WTC11 (cell line): ENCODE measurements around the gene ZNF425. TPM values are rescaled to one million over a fixed set of nuclear protein-coding genes. Genes with fewer than 3 reads are reported as not detected.
A peak's percentile ranks its signal among the peaks of the same experiment; 100 is the strongest.

Source experiments
- ATAC-seq: fragments of 200-7000 bp; cut with Tn5 transposase; 2 replicates; pipeline ENCODE4 v1.10.0; 2021; ENCODE audit warnings: mild to moderate bottlenecking, moderate library complexity
- CTCF ChIA-PET: fragments of 300-600 bp; sonication (Branson Sonifier 250); formaldehyde crosslinking; loops from one replicate; lab custom pipeline; 2021; ENCODE audit warnings: antibody characterized with exemption; lab: Charles Lee
- POLR2A ChIA-PET: fragments of 350-600 bp; sonication (Branson Sonifier 250); formaldehyde crosslinking; loops from one replicate; lab custom pipeline; 2021; ENCODE audit warnings: antibody characterized with exemption; lab: Charles Lee
- DNase-seq: peaks from one replicate; pipeline ENCODE4 v3.0.0; 2021; ENCODE audit warnings: low spot score
- H3K27ac Mint-ChIP-seq: 2 replicates; pipeline ENCODE4 v1.8.0; 2021; ENCODE audit warnings: mixed read lengths
- H3K27me3 Mint-ChIP-seq: 2 replicates; pipeline ENCODE4 v1.8.0; 2021; ENCODE audit warnings: low read depth, mild to moderate bottlenecking, moderate library complexity, mixed read lengths
- H3K36me3 Mint-ChIP-seq: 2 replicates; pipeline ENCODE4 v1.8.0; 2021; ENCODE audit warnings: mixed read lengths
- H3K4me1 Mint-ChIP-seq: 2 replicates; pipeline ENCODE4 v1.8.0; 2022; ENCODE audit warnings: mixed read lengths
- H3K4me3 Mint-ChIP-seq: 2 replicates; pipeline ENCODE4 v1.8.0; 2021; ENCODE audit warnings: mild to moderate bottlenecking, moderate library complexity, mixed read lengths
- H3K9me3 Mint-ChIP-seq: 2 replicates; pipeline ENCODE4 v1.8.0; 2021; ENCODE audit warnings: mixed read lengths
- CREM ChIP-seq: sonication (generic); formaldehyde crosslinking; IDR thresholded peaks from 2 replicates; pipeline ENCODE4 v1.8.1; 2022; ENCODE audit warnings: mild to moderate bottlenecking, missing genetic modification reagents, moderate library complexity
- CTCF ChIP-seq: fragments of 200-600 bp; IDR thresholded peaks from 2 replicates; pipeline ENCODE4 v1.8.0; 2022; ENCODE audit warnings: antibody characterized with exemption
- E2F4 ChIP-seq: sonication (generic); formaldehyde crosslinking; IDR thresholded peaks from 2 replicates; pipeline ENCODE4 v1.8.1; 2022; ENCODE audit warnings: low read depth, mild to moderate bottlenecking, moderate library complexity, missing genetic modification reagents, borderline replicate concordance
- EMX1 ChIP-seq: fragments of 250-450 bp; sonication (Bioruptor Pico); IDR thresholded peaks from 2 replicates; pipeline ENCODE4 v1.8.0; 2021; ENCODE audit warnings: mild to moderate bottlenecking
- JUN ChIP-seq: sonication (generic); formaldehyde crosslinking; IDR thresholded peaks from 2 replicates; pipeline ENCODE4 v1.8.0; 2023; ENCODE audit warnings: mild to moderate bottlenecking, missing genetic modification reagents
- MLX ChIP-seq: sonication (generic); formaldehyde crosslinking; IDR thresholded peaks from 2 replicates; pipeline ENCODE4 v1.8.1; 2023; ENCODE audit warnings: mild to moderate bottlenecking, missing genetic modification reagents, moderate library complexity
- MXD4 ChIP-seq: fragments of 250-450 bp; sonication (Bioruptor Pico); IDR thresholded peaks from 2 replicates; pipeline ENCODE4 v1.8.0; 2021; ENCODE audit warnings: mild to moderate bottlenecking, moderate library complexity, borderline replicate concordance
- NFE2L1 ChIP-seq: sonication (generic); formaldehyde crosslinking; IDR thresholded peaks from 2 replicates; pipeline ENCODE4 v1.8.1; 2023; ENCODE audit warnings: missing genetic modification reagents
- PRDM15 ChIP-seq: sonication (generic); formaldehyde crosslinking; IDR thresholded peaks from 2 replicates; pipeline ENCODE4 v1.8.0; 2022; ENCODE audit warnings: missing genetic modification reagents
- RELA ChIP-seq: sonication (generic); formaldehyde crosslinking; IDR thresholded peaks from 2 replicates; pipeline ENCODE4 v1.8.1; 2022; ENCODE audit warnings: missing genetic modification reagents, mild to moderate bottlenecking, borderline replicate concordance
- SMAD4 ChIP-seq: sonication (generic); formaldehyde crosslinking; IDR thresholded peaks from 2 replicates; pipeline ENCODE4 v1.8.0; 2022; ENCODE audit warnings: mild to moderate bottlenecking, missing genetic modification reagents
- TP53 ChIP-seq: sonication (generic); formaldehyde crosslinking; IDR thresholded peaks from 2 replicates; pipeline ENCODE4 v1.8.1; 2023; ENCODE audit warnings: mild to moderate bottlenecking, missing genetic modification reagents
- ZBTB21 ChIP-seq: sonication (generic); formaldehyde crosslinking; IDR thresholded peaks from 2 replicates; pipeline ENCODE4 v1.8.1; 2023; ENCODE audit warnings: mild to moderate bottlenecking, missing genetic modification reagents, borderline replicate concordance
- ZMAT4 ChIP-seq: fragments of 250-450 bp; sonication (Bioruptor Pico); IDR thresholded peaks from 2 replicates; pipeline ENCODE4 v1.9.0; 2021; ENCODE audit warnings: mild to moderate bottlenecking
- ZNF219 ChIP-seq: sonication (generic); formaldehyde crosslinking; IDR thresholded peaks from 2 replicates; pipeline ENCODE4 v1.8.0; 2023; ENCODE audit warnings: missing genetic modification reagents, mild to moderate bottlenecking, borderline replicate concordance
- ZNF232 ChIP-seq: sonication (generic); formaldehyde crosslinking; IDR thresholded peaks from 2 replicates; pipeline ENCODE4 v1.8.0; 2022; ENCODE audit warnings: mild to moderate bottlenecking, missing genetic modification reagents
- ZNF317 ChIP-seq: sonication (generic); formaldehyde crosslinking; IDR thresholded peaks from 2 replicates; pipeline ENCODE4 v1.8.1; 2023; ENCODE audit warnings: low read depth, mild to moderate bottlenecking, moderate library complexity, missing genetic modification reagents, borderline replicate concordance
- ZNF423 ChIP-seq: fragments of 250-450 bp; sonication (Bioruptor Pico); IDR thresholded peaks from 2 replicates; pipeline ENCODE4 v2.1.2; 2022; ENCODE audit warnings: mild to moderate bottlenecking, moderate library complexity
- ZNF671 ChIP-seq: fragments of 250-450 bp; sonication (Bioruptor Pico); IDR thresholded peaks from 2 replicates; pipeline ENCODE4 v1.8.0; 2021; ENCODE audit warnings: mild to moderate bottlenecking
- ZSCAN18 ChIP-seq: fragments of 250-450 bp; sonication (Bioruptor Pico); IDR thresholded peaks from 2 replicates; pipeline ENCODE4 v2.1.2; 2022; ENCODE audit warnings: mild to moderate bottlenecking, moderate library complexity
- total RNA-seq: library from RNA; stranded (reverse); gene quantifications from 3 replicates; pipeline ENCODE4 v1.2.3, GENCODE V29; 2021
- TF ChIP-seq, protein P1 (sequence below): sonication (generic); formaldehyde crosslinking; IDR thresholded peaks from 2 replicates; pipeline ENCODE4 v1.8.0; 2022; ENCODE audit warnings: mild to moderate bottlenecking, missing genetic modification reagents
- TF ChIP-seq, protein P2 (sequence below): sonication (generic); formaldehyde crosslinking; IDR thresholded peaks from 2 replicates; pipeline ENCODE4 v1.8.1; 2022; ENCODE audit warnings: mild to moderate bottlenecking, moderate library complexity, missing genetic modification reagents

Gene ZNF425
- total RNA-seq, 1 experiment from 2014 or later = 3.8 TPM

- Mint-ChIP-seq H3K27ac (peak overlapping the region; percentile 94), H3K27me3 (no peaks in the 10 kb centered on the region), H3K36me3 (peaks cover 10% of the 10 kb centered on the region), H3K9me3 (no peaks in the 10 kb centered on the region), H3K4me1 (peaks cover 61% of the 10 kb centered on the region), H3K4me3 (peak overlapping the region; percentile 91)
- DNase-seq = peak; percentile 47
- ChIA-PET POLR2A (interaction anchor here (0.7 to 4.3 kb wide), 8 partner anchors 21 to 146 kb away, joined by 3 to 35 read pairs (median 4); partner anchors contain the start of genes ZNF282 and ZNF425), CTCF (interaction anchor here (0.6 to 4.4 kb wide), 21 partner anchors 13 to 209 kb away, joined by 3 to 40 read pairs (median 6); partner anchors contain the start of genes ZNF282, ZNF425 and ZNF783)
- ATAC-seq = no peak
- TF ChIP-seq ZNF317 = no peak
- no peak for TF ChIP-seq NFE2L1 (CRISPR knock-in tag)
- peak; percentile 42; the same call in 1 of the 2 replicates for TF ChIP-seq MLX
- TF ChIP-seq, protein P1, sequence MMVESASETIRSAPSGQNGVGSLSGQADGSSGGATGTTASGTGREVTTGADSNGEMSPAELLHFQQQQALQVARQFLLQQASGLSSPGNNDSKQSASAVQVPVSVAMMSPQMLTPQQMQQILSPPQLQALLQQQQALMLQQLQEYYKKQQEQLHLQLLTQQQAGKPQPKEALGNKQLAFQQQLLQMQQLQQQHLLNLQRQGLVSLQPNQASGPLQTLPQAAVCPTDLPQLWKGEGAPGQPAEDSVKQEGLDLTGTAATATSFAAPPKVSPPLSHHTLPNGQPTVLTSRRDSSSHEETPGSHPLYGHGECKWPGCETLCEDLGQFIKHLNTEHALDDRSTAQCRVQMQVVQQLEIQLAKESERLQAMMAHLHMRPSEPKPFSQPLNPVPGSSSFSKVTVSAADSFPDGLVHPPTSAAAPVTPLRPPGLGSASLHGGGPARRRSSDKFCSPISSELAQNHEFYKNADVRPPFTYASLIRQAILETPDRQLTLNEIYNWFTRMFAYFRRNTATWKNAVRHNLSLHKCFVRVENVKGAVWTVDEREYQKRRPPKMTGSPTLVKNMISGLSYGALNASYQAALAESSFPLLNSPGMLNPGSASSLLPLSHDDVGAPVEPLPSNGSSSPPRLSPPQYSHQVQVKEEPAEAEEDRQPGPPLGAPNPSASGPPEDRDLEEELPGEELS (CRISPR knock-in tag) = peak; percentile 64; the same call in 1 of the 2 replicates
- TF ChIP-seq RELA (CRISPR knock-in tag) = 0 out of 2 replicates have a peak, but pooled peaks have one; percentile 26
- no peak for TF ChIP-seq ZSCAN18 (CRISPR knock-in tag)
- no peak for TF ChIP-seq ZNF219 (CRISPR knock-in tag)
- TF ChIP-seq TP53 (CRISPR knock-in tag) = peak; percentile 5; the same call in 1 of the 2 replicates
- TF ChIP-seq E2F4 (CRISPR knock-in tag) = peak; percentile 59
- TF ChIP-seq ZNF423 = no peak
- no peak for TF ChIP-seq ZNF232
- peak; percentile 71; the same call in 1 of the 2 replicates for TF ChIP-seq JUN (CRISPR knock-in tag)
- TF ChIP-seq, protein P2, sequence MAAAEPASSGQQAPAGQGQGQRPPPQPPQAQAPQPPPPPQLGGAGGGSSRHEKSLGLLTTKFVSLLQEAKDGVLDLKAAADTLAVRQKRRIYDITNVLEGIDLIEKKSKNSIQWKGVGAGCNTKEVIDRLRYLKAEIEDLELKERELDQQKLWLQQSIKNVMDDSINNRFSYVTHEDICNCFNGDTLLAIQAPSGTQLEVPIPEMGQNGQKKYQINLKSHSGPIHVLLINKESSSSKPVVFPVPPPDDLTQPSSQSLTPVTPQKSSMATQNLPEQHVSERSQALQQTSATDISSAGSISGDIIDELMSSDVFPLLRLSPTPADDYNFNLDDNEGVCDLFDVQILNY (CRISPR knock-in tag) = no peak; the same call in 1 of the 2 replicates
- no peak for TF ChIP-seq CREM (CRISPR knock-in tag)
- TF ChIP-seq ZBTB21 (CRISPR knock-in tag) = no peak
- no peak for TF ChIP-seq ZMAT4
- 0 out of 2 replicates have a peak, but pooled peaks have one; percentile 15 for TF ChIP-seq PRDM15 (CRISPR knock-in tag)
- TF ChIP-seq ZNF671 (CRISPR knock-in tag) = no peak
- peak; percentile 58; the same call in 1 of the 2 replicates for TF ChIP-seq SMAD4 (CRISPR knock-in tag)
- TF ChIP-seq CTCF = no peak
- no peak for TF ChIP-seq MXD4 (CRISPR knock-in tag)
- TF ChIP-seq EMX1 (CRISPR knock-in tag) = no peak
Measured at GRCh38 chr7:149147752-149148653, 21.9 kb upstream of the ZNF425 start.
